Spleen (tissue), 11 donors: ENCODE results near the gene C20orf96. TPM values are rescaled to one million over a fixed set of nuclear protein-coding genes. Genes with fewer than 3 reads are reported as not detected.

ENCODE experiments used
- DNase-seq: peaks from one replicate; pipeline ENCODE4 v3.0.0-alpha.2; 2020
- H3K27ac ChIP-seq, 8 donors: fragments of 200-600 bp; sonication (generic) in 7 of 8; 1 replicate in 4 of 8; 2 replicates in 4 of 8; pipeline versions ENCODE4 v1.5.0 to v1.8.0; 2016 to 2021; ENCODE audit warnings: inconsistent platforms in 4 of 8, mild to moderate bottlenecking in 4 of 8, moderate library complexity in 1 of 8
- H3K27me3 ChIP-seq, 7 donors: fragments of 200-600 bp; sonication (generic) in 6 of 7; replicated peaks in 1 of 7; 1 replicate in 4 of 7; 2 replicates in 3 of 7; pipeline versions ENCODE4 v1.5.0 to v1.8.0; 2016 to 2021; ENCODE audit warnings: inconsistent platforms in 3 of 7, mild to moderate bottlenecking in 1 of 7
- H3K36me3 ChIP-seq, 6 donors: fragments of 200-600 bp; sonication (generic) in 5 of 6; 1 replicate in 4 of 6; 2 replicates in 2 of 6; pipeline versions ENCODE4 v1.5.0 to v1.8.0; 2016 to 2021; ENCODE audit warnings: inconsistent platforms in 2 of 6
- H3K4me1 ChIP-seq, 6 donors: fragments of 200-600 bp; sonication (generic) in 5 of 6; 1 replicate in 3 of 6; 2 replicates in 3 of 6; pipeline versions ENCODE4 v1.5.0 to v1.8.0; 2016 to 2021; ENCODE audit warnings: inconsistent platforms in 3 of 6
- H3K4me3 ChIP-seq, 8 donors: fragments of 200-600 bp; sonication (generic) in 7 of 8; 1 replicate in 4 of 8; 2 replicates in 4 of 8; pipeline versions ENCODE4 v1.5.0 to v1.8.0; 2016 to 2021; ENCODE audit warnings: inconsistent platforms in 4 of 8, mild to moderate bottlenecking in 4 of 8, moderate library complexity in 2 of 8
- H3K9me3 ChIP-seq, 8 donors: fragments of 200-600 bp; sonication (generic) in 7 of 8; 1 replicate in 4 of 8; 2 replicates in 4 of 8; pipeline versions ENCODE4 v1.5.0 to v1.8.0; 2016 to 2021; ENCODE audit warnings: inconsistent platforms in 4 of 8
- CTCF ChIP-seq, 11 experiments: fragments of 200-600 bp in 7 of 11; fragments of 450-650 bp in 4 of 11; sonication (generic) in 4 of 11; IDR thresholded peaks in 8 of 11; conservative IDR thresholded peaks in 3 of 11; 1 replicate in 7 of 11; 2 replicates in 4 of 11; pipeline versions ENCODE4 v1.4.0 to v1.8.0; 2016 to 2021; ENCODE audit warnings: antibody characterized with exemption in 11 of 11, inconsistent platforms in 4 of 11, mild to moderate bottlenecking in 1 of 11
- POLR2A ChIP-seq, 3 donors: fragments of 450-650 bp; IDR thresholded peaks; one replicate each; pipeline ENCODE4 v1.5.1; 2017; ENCODE audit warnings: antibody characterized with exemption in 3 of 3, mild to moderate bottlenecking in 1 of 3
- POLR2AphosphoS5 ChIP-seq, 3 donors: sonication (generic); formaldehyde crosslinking; IDR thresholded peaks; one replicate each; pipeline ENCODE4 v1.5.1; 2017; ENCODE audit warnings: antibody characterized with exemption in 3 of 3
- WGBS, 5 donors: extraction: QIAGEN DNeasy Blood & Tissue Kit in 3 of 5; methylation state at CpG; one replicate each; pipeline versions ENCODE4 v1.1.5 to v1.1.7; 2013 to 2018; 5-methylcytosine and 5-hydroxymethylcytosine counted together
- intact Hi-C: fragments of 100-400 bp; cut with DNase I; formaldehyde crosslinking; loops from one replicate; pipeline ENCODE4 v1.15.0; 2023; ENCODE audit warnings: low total_unique reads
- polyA plus RNA-seq, 3 donors: library from polyadenylated mRNA; stranded (reverse); fragments of 200-250 nt; gene quantifications; one replicate each; pipeline ENCODE4 v1.2.1, GENCODE V29; 2013
- total RNA-seq, 7 donors: library from RNA; depleted of rRNA in 3 of 7; stranded (reverse); fragments of >200 nt in 3 of 7; fragmentation: NEBNext Ultra II Directional in 4 of 7; extraction: Animal tissue kit (Norgen Biotek cat#: 25700) in 4 of 7; gene quantifications; one replicate each; pipeline versions ENCODE4 v1.1.0 to v1.2.1, GENCODE V29; 2016 to 2021
- donor health status: healthy with polysubstance abuse.
- donor health status: DM: no; HTN: no; CAD: no; lungs with moderate emphysema.
- donor health status: DM: no; HTN: no; CAD: no.
- donor health status: Bipolar disorder and iron deficiency.
- donor health status: healthy.
- donor health status: DM: no; HTN: no; CAD: no.
- donor health status: DM: yes; HTN: yes; CAD: no.

Gene C20orf96
- total and polyA plus RNA-seq, 10 donors, result 2.3 to 10.4 (median 6.2) TPM

GRCh38 chr20:276620-277495, 13.7 kb downstream of the C20orf96 start:
- Histone ChIP-seq H3K27ac (no peak overlapping the region), H3K4me1 (no peaks in the 10 kb centered on the region), H3K27me3 (no peaks in the 10 kb centered on the region), H3K4me3 (no peak overlapping the region), H3K9me3 (no peaks in the 10 kb centered on the region), H3K36me3 (peaks cover 0 to 57% (median 6%) of the 10 kb centered on the region in 6 donors)
- intact Hi-C loops, result no loop called here
- TF ChIP-seq POLR2A (IDR thresholded peaks at IDR 0.05) (no peak), POLR2AphosphoS5 (IDR thresholded peaks at IDR 0.05) (no peak), CTCF (IDR thresholded peaks at IDR 0.05 in 8 of 11, conservative IDR thresholded peaks at IDR 0.05 in 3 of 11) (no peak)
- no peak for DNase-seq
- 81 to 92% (median 88%) methylated on average over 12 of the region's 12 CpGs for WGBS, 5 donors

GRCh38 chr20:275791-276190, 14.8 kb downstream of the C20orf96 start:
- Histone ChIP-seq H3K27ac (no peak overlapping the region), H3K4me1 (no peaks in the 10 kb centered on the region), H3K36me3 (peaks cover 0 to 49% (median 6%) of the 10 kb centered on the region in 6 donors), H3K4me3 (no peak overlapping the region), H3K27me3 (no peaks in the 10 kb centered on the region), H3K9me3 (no peaks in the 10 kb centered on the region)
- no peak for TF ChIP-seq POLR2AphosphoS5 (IDR thresholded peaks at IDR 0.05)
- no peak for TF ChIP-seq POLR2A (IDR thresholded peaks at IDR 0.05)
- TF ChIP-seq CTCF (IDR thresholded peaks at IDR 0.05 in 8 of 11, conservative IDR thresholded peaks at IDR 0.05 in 3 of 11), result no peak
- WGBS, 5 donors, result 87 to 95% (median 93%) methylated on average over 7 of the region's 7 CpGs
- no peak for DNase-seq
- intact Hi-C loops, result no loop called here

GRCh38 chr20:273884-274283, 16.7 kb downstream of the C20orf96 start:
- WGBS, 5 donors, result 47 to 81% (median 59%) methylated on average over 3 of the region's 3 CpGs
- TF ChIP-seq POLR2A (IDR thresholded peaks at IDR 0.05) (no peak), CTCF (IDR thresholded peaks at IDR 0.05 in 8 of 11, conservative IDR thresholded peaks at IDR 0.05 in 3 of 11) (no peak), POLR2AphosphoS5 (IDR thresholded peaks at IDR 0.05) (no peak)
- H3K9me3 ChIP-seq, result no peaks in the 10 kb centered on the region
- H3K36me3 ChIP-seq, result peaks cover 0 to 36% (median 6%) of the 10 kb centered on the region in 6 donors
- no peak overlapping the region for H3K27ac ChIP-seq
- intact Hi-C loops, result no loop called here
- no peaks in the 10 kb centered on the region for H3K4me1 ChIP-seq
- no peaks in the 10 kb centered on the region for H3K27me3 ChIP-seq
- DNase-seq, result no peak
- H3K4me3 ChIP-seq, result no peak overlapping the region

DNA sequence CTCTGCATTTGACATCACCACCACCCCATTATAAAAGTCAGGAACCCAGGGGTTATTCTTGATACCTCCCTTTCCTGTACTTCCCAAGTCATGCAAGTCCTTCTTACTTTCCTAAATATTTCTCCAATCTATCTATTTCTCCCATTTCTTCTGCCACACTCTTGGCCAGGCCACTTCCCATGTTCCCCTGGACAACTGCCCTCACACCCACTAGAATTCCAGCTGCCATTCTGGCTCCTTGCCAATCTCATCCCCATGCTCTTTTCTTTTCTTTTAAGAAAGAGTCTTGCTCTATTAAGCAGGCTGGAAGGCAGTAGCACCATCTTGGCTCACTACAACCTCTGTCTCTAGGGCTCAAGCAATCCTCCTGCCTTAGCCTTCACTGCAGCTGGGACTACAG, 17.8 kb downstream of the C20orf96 start:
- Histone ChIP-seq H3K4me3 (no peak overlapping the region), H3K4me1 (no peaks in the 10 kb centered on the region), H3K9me3 (no peaks in the 10 kb centered on the region), H3K36me3 (peaks cover 0 to 27% (median 6%) of the 10 kb centered on the region in 6 donors), H3K27me3 (no peaks in the 10 kb centered on the region), H3K27ac (no peak overlapping the region)
- TF ChIP-seq POLR2AphosphoS5 (IDR thresholded peaks at IDR 0.05), result no peak
- no peak for TF ChIP-seq CTCF (IDR thresholded peaks at IDR 0.05 in 8 of 11, conservative IDR thresholded peaks at IDR 0.05 in 3 of 11)
- TF ChIP-seq POLR2A (IDR thresholded peaks at IDR 0.05), result no peak
- intact Hi-C loops, result no loop called here
- DNase-seq, result no peak
